ENCODE data around the gene XCL2. TPM values are rescaled to one million over a fixed set of nuclear protein-coding genes. Genes with fewer than 3 reads are reported as not detected.
"Not testable (repeated sequence)": the region's sequence is repeated elsewhere in the genome, so short reads cannot be mapped to it uniquely, and the experiment has no call there.

XCL2 gene
- polyA plus RNA-seq, 1 donor = 2.0 TPM

DNA sequence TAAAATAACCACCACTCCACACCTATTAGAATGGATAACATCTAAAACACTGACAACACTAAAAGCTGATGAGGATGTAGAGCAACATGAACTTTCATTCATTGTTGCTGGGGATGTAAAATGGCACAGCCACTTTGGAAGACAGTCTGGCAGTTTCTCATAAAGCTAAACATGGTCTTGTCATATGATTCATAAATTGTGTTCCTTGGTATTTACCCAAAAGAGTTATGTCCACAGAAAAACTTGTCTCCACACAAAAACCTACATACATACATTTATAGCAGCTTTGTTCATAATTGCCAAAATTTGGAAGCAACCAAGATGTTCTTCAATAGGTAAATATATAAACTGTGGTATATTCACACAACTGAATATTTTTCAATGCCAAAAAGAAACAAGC is 16.6 kb upstream of the XCL2 start:
- no peaks in the 10 kb centered on the region for H3K9me3 ChIP-seq (ENCODE audit: control insufficient read depth, low read depth, low read length)
- H3K4me3 ChIP-seq (ENCODE audit: low read length) = no peak overlapping the region
- H3K27ac ChIP-seq (ENCODE audit: low read length) = no peak overlapping the region
- H3K36me3 ChIP-seq (ENCODE audit: control insufficient read depth, insufficient read depth, low read length) = no peaks in the 10 kb centered on the region
- no peaks in the 10 kb centered on the region for H3K4me1 ChIP-seq (ENCODE audit: control insufficient read depth, insufficient read depth, low read length)
- H3K27me3 ChIP-seq (ENCODE audit: control insufficient read depth, insufficient read depth, low read length) = no peaks in the 10 kb centered on the region
- no peak for DNase-seq

DNA sequence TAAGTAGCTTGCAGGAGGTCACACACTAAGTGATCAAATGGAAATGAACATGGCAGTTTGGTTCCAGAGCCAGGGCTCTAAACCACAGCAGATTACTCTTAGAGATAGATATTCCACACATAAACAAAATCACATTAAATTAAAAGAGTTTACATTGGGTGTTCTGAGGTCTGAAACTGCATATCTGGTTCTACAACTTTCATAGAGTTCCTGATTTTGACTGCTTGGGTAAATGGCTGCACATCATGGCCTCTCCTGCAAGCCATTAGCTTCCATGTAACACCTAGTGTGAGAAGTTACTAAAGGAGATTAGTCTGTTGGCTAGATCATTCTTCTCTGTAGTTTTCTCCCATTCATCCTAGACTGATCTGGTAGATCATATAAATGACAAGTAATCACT is 12.8 kb upstream of the XCL2 start:
- no peak overlapping the region for H3K4me3 ChIP-seq (ENCODE audit: low read length)
- H3K27me3 ChIP-seq (ENCODE audit: control insufficient read depth, insufficient read depth, low read length) = no peaks in the 10 kb centered on the region
- H3K27ac ChIP-seq (ENCODE audit: low read length) = no peak overlapping the region
- H3K4me1 ChIP-seq (ENCODE audit: control insufficient read depth, insufficient read depth, low read length) = no peaks in the 10 kb centered on the region
- DNase-seq = no peak
- no peaks in the 10 kb centered on the region for H3K9me3 ChIP-seq (ENCODE audit: control insufficient read depth, low read depth, low read length)
- no peaks in the 10 kb centered on the region for H3K36me3 ChIP-seq (ENCODE audit: control insufficient read depth, insufficient read depth, low read length)

DNA sequence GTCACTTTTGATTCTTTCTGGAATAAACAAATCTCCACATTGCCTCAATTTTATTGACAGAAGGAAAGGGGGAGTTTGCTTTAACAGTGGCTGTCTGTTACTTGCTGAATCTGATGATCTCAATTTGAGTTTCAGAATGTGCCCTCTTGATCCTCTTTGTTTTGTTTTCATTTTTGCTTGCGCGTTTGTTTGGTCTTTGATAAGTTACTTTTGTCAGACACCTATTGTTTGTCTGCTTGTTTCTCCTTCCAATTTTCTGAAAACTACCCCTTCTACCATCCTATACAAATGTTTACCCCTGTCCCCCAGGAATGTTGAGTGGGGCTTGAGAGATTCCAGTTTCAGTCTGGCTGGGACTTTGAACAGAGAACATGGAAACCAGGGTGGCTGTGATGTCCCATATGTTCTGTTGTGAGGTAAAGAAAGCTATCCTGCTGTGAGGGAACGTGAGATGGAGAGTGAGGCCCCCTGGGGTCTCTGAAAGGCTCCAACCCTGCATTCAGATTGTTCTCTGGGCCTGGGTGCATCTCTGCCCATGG is 11.8 kb upstream of the XCL2 start:
- no peak overlapping the region for H3K4me3 ChIP-seq (ENCODE audit: low read length)
- no peaks in the 10 kb centered on the region for H3K4me1 ChIP-seq (ENCODE audit: control insufficient read depth, insufficient read depth, low read length)
- 91% methylated on average over 2 of the region's 3 CpGs for WGBS (ENCODE audit: insufficient coverage, low lambda C conversion rate)
- no peaks in the 10 kb centered on the region for H3K9me3 ChIP-seq (ENCODE audit: control insufficient read depth, low read depth, low read length)
- H3K36me3 ChIP-seq (ENCODE audit: control insufficient read depth, insufficient read depth, low read length) = no peaks in the 10 kb centered on the region
- H3K27ac ChIP-seq (ENCODE audit: low read length) = no peak overlapping the region
- DNase-seq = no peak
- H3K27me3 ChIP-seq (ENCODE audit: control insufficient read depth, insufficient read depth, low read length) = no peaks in the 10 kb centered on the region

DNA sequence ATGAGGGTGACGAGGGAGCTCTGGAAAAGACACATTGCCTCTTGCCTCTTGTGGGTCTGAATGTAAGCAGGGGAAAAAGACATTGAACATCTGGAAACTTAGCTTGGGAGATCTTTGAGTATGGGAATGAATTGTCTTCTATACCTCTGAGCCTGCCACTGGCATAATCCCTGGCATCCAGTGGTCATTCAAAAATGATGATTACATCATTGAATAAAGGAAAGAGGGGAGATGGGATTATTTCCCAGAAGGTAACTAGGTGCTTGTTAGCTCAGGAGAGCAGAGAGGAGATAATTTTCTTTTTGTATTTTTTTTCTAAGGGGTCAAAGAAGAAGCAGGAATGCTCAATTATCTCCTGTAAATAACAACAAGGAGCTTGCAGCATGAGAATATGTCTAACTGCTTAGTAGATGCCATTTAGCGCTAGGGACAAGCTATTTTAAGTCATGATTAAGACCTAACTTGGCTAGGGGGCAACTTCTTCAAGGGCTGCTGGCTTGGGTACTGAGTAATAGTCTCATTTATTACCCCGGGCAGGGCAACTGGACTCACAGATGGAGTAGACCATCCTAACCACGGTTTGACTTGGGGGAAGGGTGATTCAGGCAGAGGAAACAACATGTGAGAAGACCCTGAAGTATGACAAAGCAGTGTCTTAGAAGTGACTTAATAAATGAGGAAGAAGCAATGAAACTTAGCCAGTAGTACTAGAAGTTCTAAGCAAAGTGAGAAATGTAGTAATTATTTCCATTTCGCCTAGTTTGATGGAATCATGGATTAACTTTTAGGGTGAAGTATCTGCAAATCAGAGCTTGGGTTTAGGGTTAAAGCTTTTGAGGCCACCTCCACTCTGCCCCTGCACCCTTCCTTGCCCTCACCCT is 11.0 kb upstream of the XCL2 start:
- Histone ChIP-seq H3K9me3 (ENCODE audit: control insufficient read depth, low read depth, low read length) (no peaks in the 10 kb centered on the region), H3K27me3 (ENCODE audit: control insufficient read depth, insufficient read depth, low read length) (no peaks in the 10 kb centered on the region), H3K4me3 (ENCODE audit: low read length) (no peak overlapping the region), H3K36me3 (ENCODE audit: control insufficient read depth, insufficient read depth, low read length) (no peaks in the 10 kb centered on the region), H3K27ac (ENCODE audit: low read length) (no peak overlapping the region), H3K4me1 (ENCODE audit: control insufficient read depth, insufficient read depth, low read length) (no peaks in the 10 kb centered on the region)
- DNase-seq = no peak
- WGBS (ENCODE audit: insufficient coverage, low lambda C conversion rate) = no CpG with 5 or more reads among the region's 5 CpGs

DNA sequence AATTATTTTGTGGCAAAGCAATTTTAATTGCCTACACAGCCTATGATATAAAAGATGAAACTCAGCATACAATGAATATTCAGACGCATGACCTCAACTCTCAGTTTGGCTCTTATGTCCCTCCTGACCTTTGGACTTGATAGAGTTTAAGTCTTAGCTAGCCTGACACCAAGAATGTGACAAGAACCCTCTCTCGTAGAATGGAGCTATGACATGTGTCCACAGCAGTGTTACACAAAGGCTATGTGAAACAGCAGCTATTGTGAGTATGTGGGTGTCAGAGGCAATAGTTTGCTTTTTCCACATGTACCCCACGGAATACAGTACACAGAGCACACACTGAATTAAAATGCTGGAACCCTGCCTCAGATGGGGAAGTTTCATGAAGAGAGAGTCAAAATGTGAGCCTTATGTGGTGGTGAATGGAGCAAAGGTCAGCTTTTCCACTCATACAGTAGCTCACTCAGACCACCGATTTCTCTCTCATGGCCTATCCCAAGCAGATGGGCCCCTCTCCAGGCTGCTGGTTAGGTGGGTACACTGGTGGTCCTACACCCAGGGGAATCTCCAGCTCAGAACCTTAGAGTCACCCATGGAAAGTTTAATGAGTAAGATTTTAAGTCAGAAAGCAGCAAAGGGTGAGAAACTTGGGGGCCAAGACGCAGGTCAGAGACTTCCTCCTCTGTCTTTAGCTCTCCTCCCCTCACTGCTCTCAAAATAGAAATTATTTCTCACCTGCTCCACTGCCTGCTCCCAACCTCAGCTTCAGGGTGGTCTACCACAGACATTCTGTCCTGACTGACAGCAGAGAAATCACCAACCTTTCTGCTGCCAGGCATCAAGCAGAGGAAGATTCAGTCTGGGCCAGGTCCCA is 10.1 kb upstream of the XCL2 start:
- Histone ChIP-seq H3K4me3 (ENCODE audit: low read length) (no peak overlapping the region), H3K36me3 (ENCODE audit: control insufficient read depth, insufficient read depth, low read length) (no peaks in the 10 kb centered on the region), H3K27ac (ENCODE audit: low read length) (no peak overlapping the region), H3K4me1 (ENCODE audit: control insufficient read depth, insufficient read depth, low read length) (no peaks in the 10 kb centered on the region), H3K9me3 (ENCODE audit: control insufficient read depth, low read depth, low read length) (no peaks in the 10 kb centered on the region), H3K27me3 (ENCODE audit: control insufficient read depth, insufficient read depth, low read length) (no peaks in the 10 kb centered on the region)
- no CpG with 5 or more reads among the region's 5 CpGs for WGBS (ENCODE audit: insufficient coverage, low lambda C conversion rate)
- no peak for DNase-seq

DNA sequence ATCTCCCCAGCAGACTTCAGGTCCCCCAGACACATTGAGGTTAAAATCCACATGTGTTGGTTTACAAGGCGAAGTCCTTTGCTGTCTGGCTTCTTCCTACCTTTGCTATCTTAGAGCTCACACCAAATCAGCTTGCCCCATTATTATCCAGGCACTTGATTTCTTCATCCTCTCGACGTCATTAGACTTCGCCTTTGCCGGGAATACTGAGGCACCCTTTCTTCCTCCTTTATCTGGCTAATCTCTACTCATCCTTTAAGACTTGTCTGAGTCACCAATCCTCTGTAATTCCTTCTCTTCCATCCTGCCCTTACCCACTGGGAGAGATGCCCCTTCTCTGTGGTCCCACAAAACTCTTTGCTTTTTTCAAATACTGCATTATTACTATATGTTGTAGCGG is 9.2 kb upstream of the XCL2 start:
- H3K27me3 ChIP-seq (ENCODE audit: control insufficient read depth, insufficient read depth, low read length) = no peaks in the 10 kb centered on the region
- H3K4me3 ChIP-seq (ENCODE audit: low read length) = no peak overlapping the region
- no peaks in the 10 kb centered on the region for H3K4me1 ChIP-seq (ENCODE audit: control insufficient read depth, insufficient read depth, low read length)
- DNase-seq = peak in 1 of 2 donors; percentile 12
- WGBS (ENCODE audit: insufficient coverage, low lambda C conversion rate) = 80% methylated on average over 1 of the region's 6 CpGs
- no peaks in the 10 kb centered on the region for H3K9me3 ChIP-seq (ENCODE audit: control insufficient read depth, low read depth, low read length)
- H3K36me3 ChIP-seq (ENCODE audit: control insufficient read depth, insufficient read depth, low read length) = no peaks in the 10 kb centered on the region
- H3K27ac ChIP-seq (ENCODE audit: low read length) = no peak overlapping the region

DNA sequence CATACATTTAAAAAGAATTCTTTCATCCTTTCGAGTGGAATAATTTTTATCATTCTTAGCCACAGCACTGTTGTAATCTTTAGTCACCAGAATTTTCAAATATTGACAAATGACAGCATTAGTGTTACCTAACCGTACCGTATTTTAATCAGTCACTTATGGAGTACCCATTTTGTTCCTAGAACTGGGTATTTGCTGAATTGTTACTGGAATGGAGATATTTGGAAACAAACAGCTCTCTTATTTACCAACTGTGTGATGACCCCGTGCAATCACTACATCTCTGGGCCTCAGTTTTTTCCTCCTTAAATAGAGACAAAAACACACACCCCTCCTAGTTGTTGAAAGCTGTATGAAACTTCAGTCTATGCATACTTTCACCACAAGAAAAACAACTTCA is 7.9 kb upstream of the XCL2 start:
- 67% methylated on average over 1 of the region's 4 CpGs for WGBS (ENCODE audit: insufficient coverage, low lambda C conversion rate)
- no peak overlapping the region for H3K27ac ChIP-seq (ENCODE audit: low read length)
- H3K36me3 ChIP-seq (ENCODE audit: control insufficient read depth, insufficient read depth, low read length) = no peaks in the 10 kb centered on the region
- H3K4me1 ChIP-seq (ENCODE audit: control insufficient read depth, insufficient read depth, low read length) = no peaks in the 10 kb centered on the region
- DNase-seq = no peak
- no peaks in the 10 kb centered on the region for H3K27me3 ChIP-seq (ENCODE audit: control insufficient read depth, insufficient read depth, low read length)
- H3K4me3 ChIP-seq (ENCODE audit: low read length) = no peak overlapping the region
- H3K9me3 ChIP-seq (ENCODE audit: control insufficient read depth, low read depth, low read length) = no peaks in the 10 kb centered on the region

DNA sequence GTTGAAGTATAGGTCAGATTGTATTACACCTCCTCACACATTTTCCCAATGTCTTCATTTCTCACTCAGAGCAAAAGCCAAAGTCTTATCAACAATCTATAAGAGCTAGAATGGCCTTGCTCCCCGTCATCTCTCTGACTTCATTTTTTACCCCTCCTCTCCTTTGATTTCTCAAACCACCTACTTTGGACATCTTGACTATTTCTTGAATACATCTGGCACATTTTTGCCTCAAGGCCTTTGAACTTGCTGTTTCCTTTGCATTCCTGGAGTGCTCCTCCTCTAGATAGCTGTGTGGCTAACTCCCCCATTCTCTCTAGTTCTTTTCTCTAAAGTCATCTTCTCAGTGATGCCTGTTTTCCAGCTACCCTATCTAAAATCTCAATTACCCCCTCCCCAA is 7.2 kb upstream of the XCL2 start:
- H3K36me3 ChIP-seq (ENCODE audit: control insufficient read depth, insufficient read depth, low read length) = no peaks in the 10 kb centered on the region
- H3K4me3 ChIP-seq (ENCODE audit: low read length) = no peak overlapping the region
- no peaks in the 10 kb centered on the region for H3K27me3 ChIP-seq (ENCODE audit: control insufficient read depth, insufficient read depth, low read length)
- H3K4me1 ChIP-seq (ENCODE audit: control insufficient read depth, insufficient read depth, low read length) = no peaks in the 10 kb centered on the region
- H3K27ac ChIP-seq (ENCODE audit: low read length) = no peak overlapping the region
- no peak for DNase-seq
- WGBS (ENCODE audit: insufficient coverage, low lambda C conversion rate) = 33% methylated on average over 1 of the region's 1 CpG
- no peaks in the 10 kb centered on the region for H3K9me3 ChIP-seq (ENCODE audit: control insufficient read depth, low read depth, low read length)

DNA sequence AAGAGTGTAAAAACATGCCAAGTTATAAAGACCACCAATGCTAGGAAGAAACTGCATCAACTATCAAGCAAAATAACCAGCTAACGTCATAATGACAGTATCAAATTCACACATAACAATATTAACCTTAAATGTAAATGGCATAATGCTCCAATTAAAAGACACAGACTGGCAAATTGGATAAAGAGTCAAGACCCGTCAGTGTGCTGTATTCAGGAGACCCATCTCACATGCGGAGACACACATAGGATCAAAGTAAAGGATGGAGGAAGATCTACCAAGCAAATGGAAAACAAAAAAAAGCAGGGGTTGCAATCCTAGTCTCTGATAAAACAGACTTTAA is 2.7 kb upstream of the XCL2 start:
- not testable (repeated sequence) for DNase-seq; H3K27me3 ChIP-seq (ENCODE audit: control insufficient read depth, insufficient read depth, low read length); H3K4me3 ChIP-seq (ENCODE audit: low read length); H3K9me3 ChIP-seq (ENCODE audit: control insufficient read depth, low read depth, low read length); H3K4me1 ChIP-seq (ENCODE audit: control insufficient read depth, insufficient read depth, low read length); H3K36me3 ChIP-seq (ENCODE audit: control insufficient read depth, insufficient read depth, low read length); H3K27ac ChIP-seq (ENCODE audit: low read length)
- WGBS (ENCODE audit: insufficient coverage, low lambda C conversion rate) = 90% methylated on average over 2 of the region's 3 CpGs

DNA sequence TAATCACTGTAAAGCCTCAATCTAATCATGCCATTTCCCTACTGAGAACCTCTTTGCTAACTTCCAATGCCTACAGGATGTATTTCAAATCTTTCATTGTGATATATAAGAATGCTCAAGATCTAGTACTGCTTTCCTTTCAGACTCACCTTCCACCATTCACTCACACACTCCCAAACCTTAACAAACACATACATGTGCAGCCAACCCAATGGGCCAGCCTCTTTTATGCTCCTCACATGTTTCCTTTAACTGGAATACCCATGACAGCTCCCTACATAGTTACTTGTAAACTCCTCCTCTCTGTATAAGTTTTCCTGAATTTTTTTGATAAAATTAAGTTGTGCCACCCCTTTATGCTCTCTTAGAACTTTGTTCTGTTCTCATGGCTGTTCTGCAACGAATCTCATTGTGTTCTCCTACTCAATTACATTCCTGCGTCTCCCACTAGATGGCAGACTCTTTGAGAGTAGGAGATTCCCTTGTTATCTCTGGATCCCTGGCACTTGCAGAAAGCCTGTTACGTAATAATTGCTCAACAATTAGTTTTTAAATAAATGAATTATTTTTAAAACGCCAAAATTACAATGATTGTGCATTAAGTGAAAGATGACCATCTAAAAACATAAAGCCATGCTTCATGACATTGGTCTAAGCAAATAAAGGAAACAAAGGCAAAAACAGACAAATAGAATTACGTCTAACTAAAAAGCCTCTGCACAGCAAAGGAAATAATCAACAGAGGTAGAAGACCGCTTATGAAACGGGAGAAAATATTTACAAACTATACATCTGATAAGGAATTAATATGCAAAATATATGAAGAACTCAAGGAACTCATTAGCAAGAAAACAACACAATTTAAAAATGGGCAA is 2.1 kb upstream of the XCL2 start:
- WGBS (ENCODE audit: insufficient coverage, low lambda C conversion rate) = 77% methylated on average over 5 of the region's 7 CpGs
- not testable (repeated sequence) for H3K4me1 ChIP-seq (ENCODE audit: control insufficient read depth, insufficient read depth, low read length); H3K9me3 ChIP-seq (ENCODE audit: control insufficient read depth, low read depth, low read length); H3K27me3 ChIP-seq (ENCODE audit: control insufficient read depth, insufficient read depth, low read length); H3K36me3 ChIP-seq (ENCODE audit: control insufficient read depth, insufficient read depth, low read length); H3K4me3 ChIP-seq (ENCODE audit: low read length); H3K27ac ChIP-seq (ENCODE audit: low read length)
- peak in 1 of 2 donors; percentile 34 for DNase-seq
